Glutamatergic neuron (in vitro differentiated cells): ENCODE results near the gene PADI3. TPM values are rescaled to one million over a fixed set of nuclear protein-coding genes. Genes with fewer than 3 reads are reported as not detected.

ENCODE experiments used
- DNase-seq: peaks from one replicate; pipeline ENCODE4 v3.0.0; 2022
- H3K27ac Mint-ChIP-seq: one replicate; pipeline ENCODE4 v1.8.0; 2020; ENCODE audit warnings: mild to moderate bottlenecking, mixed read lengths, inconsistent platforms; ENCODE audit not compliant: unreplicated experiment
- H3K27me3 Mint-ChIP-seq: one replicate; pipeline ENCODE4 v1.8.0; 2020; ENCODE audit warnings: mild to moderate bottlenecking, moderate library complexity, mixed read lengths, inconsistent platforms; ENCODE audit not compliant: unreplicated experiment
- H3K36me3 Mint-ChIP-seq: one replicate; pipeline ENCODE4 v1.8.0; 2020; ENCODE audit warnings: mild to moderate bottlenecking, mixed read lengths, inconsistent platforms; ENCODE audit not compliant: unreplicated experiment
- H3K4me1 Mint-ChIP-seq: one replicate; pipeline ENCODE4 v1.8.0; 2020; ENCODE audit warnings: mild to moderate bottlenecking, low read depth, mixed read lengths, inconsistent platforms; ENCODE audit not compliant: unreplicated experiment
- H3K4me3 Mint-ChIP-seq: one replicate; pipeline ENCODE4 v1.8.0; 2020; ENCODE audit warnings: mild to moderate bottlenecking, mixed read lengths, inconsistent platforms; ENCODE audit not compliant: unreplicated experiment
- H3K9me3 Mint-ChIP-seq: one replicate; pipeline ENCODE4 v1.8.0; 2020; ENCODE audit warnings: mild to moderate bottlenecking, moderate library complexity, mixed read lengths, inconsistent platforms; ENCODE audit not compliant: unreplicated experiment
- total RNA-seq: library from RNA; stranded (reverse); fragmentation: NEBNext Ultra II Directional; extraction: Animal tissue kit (Norgen Biotek cat#: 25700); gene quantifications from one replicate; pipeline ENCODE4 v1.2.1, GENCODE V29; 2021; ENCODE audit not compliant: unreplicated experiment
- TF ChIP-seq, protein P1 (sequence below): fragments of 200-600 bp; sonication (generic); IDR thresholded peaks from one replicate; pipeline ENCODE4 v1.5.0; 2021; ENCODE audit not compliant: partially characterized antibody, unreplicated experiment

The PADI3 gene
- total RNA-seq, 1 donor from 2014 or later = not detected

GRCh38 chr1:17310068-17310640 lies 61.3 kb downstream of the PADI3 start:
- H3K27ac Mint-ChIP-seq = no peak overlapping the region
- TF ChIP-seq, protein P1, sequence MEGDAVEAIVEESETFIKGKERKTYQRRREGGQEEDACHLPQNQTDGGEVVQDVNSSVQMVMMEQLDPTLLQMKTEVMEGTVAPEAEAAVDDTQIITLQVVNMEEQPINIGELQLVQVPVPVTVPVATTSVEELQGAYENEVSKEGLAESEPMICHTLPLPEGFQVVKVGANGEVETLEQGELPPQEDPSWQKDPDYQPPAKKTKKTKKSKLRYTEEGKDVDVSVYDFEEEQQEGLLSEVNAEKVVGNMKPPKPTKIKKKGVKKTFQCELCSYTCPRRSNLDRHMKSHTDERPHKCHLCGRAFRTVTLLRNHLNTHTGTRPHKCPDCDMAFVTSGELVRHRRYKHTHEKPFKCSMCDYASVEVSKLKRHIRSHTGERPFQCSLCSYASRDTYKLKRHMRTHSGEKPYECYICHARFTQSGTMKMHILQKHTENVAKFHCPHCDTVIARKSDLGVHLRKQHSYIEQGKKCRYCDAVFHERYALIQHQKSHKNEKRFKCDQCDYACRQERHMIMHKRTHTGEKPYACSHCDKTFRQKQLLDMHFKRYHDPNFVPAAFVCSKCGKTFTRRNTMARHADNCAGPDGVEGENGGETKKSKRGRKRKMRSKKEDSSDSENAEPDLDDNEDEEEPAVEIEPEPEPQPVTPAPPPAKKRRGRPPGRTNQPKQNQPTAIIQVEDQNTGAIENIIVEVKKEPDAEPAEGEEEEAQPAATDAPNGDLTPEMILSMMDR = no peak
- peaks cover under 1% of the 10 kb centered on the region for H3K4me1 Mint-ChIP-seq
- H3K9me3 Mint-ChIP-seq = peaks cover 6% of the 10 kb centered on the region
- DNase-seq = no peak
- no peaks in the 10 kb centered on the region for H3K36me3 Mint-ChIP-seq
- no peak overlapping the region for H3K4me3 Mint-ChIP-seq
- H3K27me3 Mint-ChIP-seq = peaks cover 5% of the 10 kb centered on the region

DNA sequence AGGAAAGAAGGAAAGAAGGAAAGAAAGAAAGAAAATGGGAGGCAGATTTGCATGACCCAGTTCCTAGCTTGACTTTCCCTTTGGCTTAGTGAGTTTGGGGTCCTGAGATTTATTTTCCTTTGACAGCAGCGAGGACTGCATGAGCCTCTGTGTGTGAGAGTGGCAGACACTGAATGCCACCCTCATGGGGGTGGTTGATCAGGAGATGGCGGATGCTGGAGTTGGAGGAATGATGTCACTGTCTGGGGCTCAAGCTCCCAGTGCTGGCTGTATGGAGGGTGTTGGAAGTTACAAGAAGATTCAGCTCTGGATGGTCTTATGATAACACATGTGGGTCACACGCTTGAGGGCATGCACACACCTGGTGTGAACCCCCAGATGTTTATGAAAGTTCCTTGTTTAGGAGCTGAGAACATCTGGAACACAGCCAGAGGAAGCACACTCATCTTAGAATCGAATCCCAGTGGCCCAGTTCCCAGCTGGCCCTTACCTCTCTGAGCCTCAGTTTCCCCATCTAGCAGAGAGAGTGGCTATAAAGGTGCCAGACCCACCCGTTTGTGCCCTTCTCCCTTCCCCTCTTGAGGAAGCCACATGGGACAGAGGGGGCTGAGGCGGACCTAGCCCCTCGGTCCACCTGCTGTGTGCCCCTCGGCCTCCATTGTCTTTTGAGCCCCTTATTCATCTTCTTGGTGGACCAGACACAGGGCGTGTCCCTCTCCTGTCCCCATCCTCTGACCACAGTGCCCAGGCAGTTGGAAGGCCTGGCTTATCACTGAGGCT lies 64.8 kb downstream of the PADI3 start:
- H3K27ac Mint-ChIP-seq = no peak overlapping the region
- H3K4me1 Mint-ChIP-seq = no peaks in the 10 kb centered on the region
- peaks cover 2% of the 10 kb centered on the region for H3K27me3 Mint-ChIP-seq
- H3K36me3 Mint-ChIP-seq = no peaks in the 10 kb centered on the region
- no peak for DNase-seq
- TF ChIP-seq, protein P1 = no peak
- no peak overlapping the region for H3K4me3 Mint-ChIP-seq
- peaks cover 4% of the 10 kb centered on the region for H3K9me3 Mint-ChIP-seq

GRCh38 chr1:17314491-17314971 lies 65.6 kb downstream of the PADI3 start:
- peak; percentile 33 for DNase-seq
- no peaks in the 10 kb centered on the region for H3K4me1 Mint-ChIP-seq
- TF ChIP-seq, protein P1 = no peak
- peaks cover 2% of the 10 kb centered on the region for H3K27me3 Mint-ChIP-seq
- H3K27ac Mint-ChIP-seq = no peak overlapping the region
- H3K36me3 Mint-ChIP-seq = no peaks in the 10 kb centered on the region
- peaks cover 4% of the 10 kb centered on the region for H3K9me3 Mint-ChIP-seq
- no peak overlapping the region for H3K4me3 Mint-ChIP-seq

DNA sequence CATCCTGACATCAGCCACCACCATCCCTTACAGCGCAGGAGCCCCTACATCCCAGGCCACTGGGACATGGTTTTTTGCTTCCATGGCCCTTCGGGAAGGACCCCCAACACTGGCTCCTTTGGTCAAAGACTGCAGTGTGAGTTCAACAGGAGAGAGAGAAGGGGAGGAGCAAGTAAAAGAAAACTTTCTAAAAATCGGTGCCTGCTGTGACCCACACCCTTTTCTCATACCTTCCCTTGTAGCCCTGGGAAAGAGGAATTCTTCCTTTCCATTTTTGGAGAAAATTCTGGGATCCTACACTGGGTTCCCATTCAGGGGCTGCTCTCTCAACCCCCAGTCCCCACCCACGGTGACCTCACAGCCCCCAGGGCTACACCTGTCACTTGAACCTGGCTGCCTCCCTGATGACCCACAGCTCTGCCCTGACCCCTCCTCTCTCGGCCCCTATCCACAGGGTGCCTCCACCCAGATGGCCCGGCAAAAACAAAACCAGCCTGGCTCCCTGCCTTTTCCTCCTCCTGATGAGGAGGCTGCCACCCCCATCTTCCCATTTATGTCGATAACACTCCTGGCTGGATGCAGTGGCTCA lies 66.7 kb downstream of the PADI3 start:
- peaks cover 2% of the 10 kb centered on the region for H3K9me3 Mint-ChIP-seq
- no peak overlapping the region for H3K27ac Mint-ChIP-seq
- TF ChIP-seq, protein P1 = no peak
- H3K36me3 Mint-ChIP-seq = no peaks in the 10 kb centered on the region
- DNase-seq = no peak
- H3K4me1 Mint-ChIP-seq = no peaks in the 10 kb centered on the region
- H3K4me3 Mint-ChIP-seq = no peak overlapping the region
- H3K27me3 Mint-ChIP-seq = peaks cover 2% of the 10 kb centered on the region

GRCh38 chr1:17316704-17317103 lies 67.8 kb downstream of the PADI3 start:
- Mint-ChIP-seq H3K9me3 (peaks cover 2% of the 10 kb centered on the region), H3K4me3 (no peak overlapping the region), H3K36me3 (no peaks in the 10 kb centered on the region), H3K4me1 (no peaks in the 10 kb centered on the region), H3K27ac (no peak overlapping the region), H3K27me3 (peaks cover 2% of the 10 kb centered on the region)
- TF ChIP-seq, protein P1 = no peak
- no peak for DNase-seq
